Hepatocyte (in vitro differentiated cells): ENCODE results near the gene PCGF5. TPM values are rescaled to one million over a fixed set of nuclear protein-coding genes. Genes with fewer than 3 reads are reported as not detected.
"Not testable (repeated sequence)": the region's sequence is repeated elsewhere in the genome, so short reads cannot be mapped to it uniquely, and the experiment has no call there.

Experiments
- DNase-seq: peaks from one replicate; pipeline ENCODE4 v3.0.0-alpha.2; 2016; ENCODE audit warnings: low spot score
- H2AFZ ChIP-seq: fragments of 200-600 bp; sonication (generic); 2 replicates; pipeline ENCODE4 v1.6.0; 2016; ENCODE audit warnings: antibody characterized with exemption, mild to moderate bottlenecking
- H3K27ac ChIP-seq: fragments of 200-600 bp; sonication (generic); 2 replicates; pipeline ENCODE4 v1.5.1; 2016; ENCODE audit warnings: mild to moderate bottlenecking
- H3K27me3 ChIP-seq: fragments of 200-600 bp; sonication (generic); 2 replicates; pipeline ENCODE4 v1.6.1; 2016
- H3K36me3 ChIP-seq: fragments of 200-600 bp; sonication (generic); replicated peaks from 2 replicates; pipeline ENCODE4 v1.5.1; 2016; ENCODE audit warnings: low read depth; ENCODE audit not compliant: insufficient read depth
- H3K4me1 ChIP-seq: fragments of 200-600 bp; sonication (generic); 2 replicates; pipeline ENCODE4 v1.5.1; 2016; ENCODE audit warnings: mild to moderate bottlenecking, moderate library complexity; ENCODE audit not compliant: insufficient read depth
- H3K4me2 ChIP-seq: fragments of 200-600 bp; sonication (generic); 2 replicates; pipeline ENCODE4 v1.6.0; 2016
- H3K4me3 ChIP-seq: fragments of 200-600 bp; sonication (generic); 2 replicates; pipeline ENCODE4 v1.5.1; 2016; ENCODE audit warnings: mild to moderate bottlenecking
- H3K79me2 ChIP-seq: fragments of 200-600 bp; sonication (generic); 2 replicates; pipeline ENCODE4 v1.6.0; 2017; ENCODE audit warnings: mild to moderate bottlenecking
- H3K9me2 ChIP-seq: fragments of 200-600 bp; sonication (generic); replicated peaks from 2 replicates; pipeline ENCODE4 v1.6.0; 2017; ENCODE audit warnings: mild to moderate bottlenecking; ENCODE audit not compliant: insufficient read depth
- H3K9me3 ChIP-seq: fragments of 200-600 bp; sonication (generic); 2 replicates; pipeline ENCODE4 v1.5.1; 2016; ENCODE audit warnings: low read depth, mild to moderate bottlenecking
- H4K20me1 ChIP-seq: fragments of 200-600 bp; sonication (generic); 2 replicates; pipeline ENCODE4 v1.6.0; 2016; ENCODE audit warnings: mild to moderate bottlenecking; ENCODE audit not compliant: insufficient read depth, poor library complexity, severe bottlenecking
- CTCF ChIP-seq: fragments of 200-600 bp; sonication (generic); IDR thresholded peaks from 2 replicates; pipeline ENCODE4 v1.5.1; 2016; ENCODE audit warnings: antibody characterized with exemption, mild to moderate bottlenecking; ENCODE audit not compliant: poor library complexity
- EZH2 ChIP-seq: fragments of 200-600 bp; sonication (generic); IDR thresholded peaks from 2 replicates; pipeline ENCODE4 v1.6.1; 2016; ENCODE audit warnings: antibody characterized with exemption, mild to moderate bottlenecking, borderline replicate concordance
- EZH2phosphoT487 ChIP-seq: fragments of 200-600 bp; sonication (generic); IDR thresholded peaks from one replicate; pipeline ENCODE4 v1.6.1; 2018; ENCODE audit warnings: antibody characterized with exemption, mild to moderate bottlenecking, low read depth, moderate library complexity; ENCODE audit not compliant: unreplicated experiment, severe bottlenecking
- WGBS: methylation state at CpG from one replicate; pipeline ENCODE4 v1.1.6; 2016; ENCODE audit warnings: low lambda C conversion rate; ENCODE audit errors: missing lambda C conversion rate; 5-methylcytosine and 5-hydroxymethylcytosine counted together
- polyA plus RNA-seq: library from polyadenylated mRNA; unstranded; fragments of >200 nt; fragmentation: Nextera tagmentation; extraction: Ambion mirVana; gene quantifications from 2 replicates; pipeline ENCODE4 v1.2.1, GENCODE V29; 2016
- total RNA-seq: library from RNA; depleted of rRNA; stranded (reverse); fragments of >200 nt; gene quantifications from 2 replicates; pipeline ENCODE4 v1.2.3, GENCODE V29; 2014

The PCGF5 gene
- total and polyA plus RNA-seq, 2 experiments from 2014 or later, result 32.1 to 38.7 TPM

GRCh38 chr10:91253300-91253699, 32.8 kb downstream of the PCGF5 start:
- Histone ChIP-seq H3K4me3 (no peak overlapping the region), H3K4me1 (no peaks in the 10 kb centered on the region), H3K36me3 (peaks cover under 1% of the 10 kb centered on the region), H2AFZ (no peak overlapping the region), H3K79me2 (no peaks in the 10 kb centered on the region), H3K9me2 (no peaks in the 10 kb centered on the region), H3K9me3 (no peaks in the 10 kb centered on the region), H3K27me3 (no peaks in the 10 kb centered on the region), H3K27ac (no peak overlapping the region), H3K4me2 (no peak overlapping the region), H4K20me1 (no peaks in the 10 kb centered on the region)
- WGBS, result 91% methylated on average over 4 of the region's 4 CpGs
- no peak for DNase-seq
- no peak for TF ChIP-seq EZH2phosphoT487

- Histone ChIP-seq H3K79me2 (no peaks in the 10 kb centered on the region), H4K20me1 (no peaks in the 10 kb centered on the region), H3K9me2 (no peaks in the 10 kb centered on the region), H3K27ac (no peak overlapping the region), H3K4me2 (no peak overlapping the region), H3K36me3 (peaks cover 3% of the 10 kb centered on the region), H3K4me1 (no peaks in the 10 kb centered on the region), H3K27me3 (no peaks in the 10 kb centered on the region), H2AFZ (no peak overlapping the region), H3K9me3 (no peaks in the 10 kb centered on the region), H3K4me3 (no peak overlapping the region)
- TF ChIP-seq EZH2phosphoT487 (no peak), EZH2 (no peak), CTCF (no peak)
- WGBS, result 87% methylated on average over 3 of the region's 3 CpGs
- no peak for DNase-seq
Observed at GRCh38 chr10:91257310-91257709, 36.8 kb downstream of the PCGF5 start.

- H3K36me3 ChIP-seq, H2AFZ ChIP-seq, H3K27ac ChIP-seq, H3K27me3 ChIP-seq, H3K9me3 ChIP-seq, DNase-seq, H3K9me2 ChIP-seq, H3K79me2 ChIP-seq, H4K20me1 ChIP-seq, H3K4me1 ChIP-seq, H3K4me3 ChIP-seq, H3K4me2 ChIP-seq: not testable (repeated sequence)
- WGBS, result 84% methylated on average over 3 of the region's 3 CpGs
Observed at GRCh38 chr10:91260417-91260816, 40.0 kb downstream of the PCGF5 start.

DNA sequence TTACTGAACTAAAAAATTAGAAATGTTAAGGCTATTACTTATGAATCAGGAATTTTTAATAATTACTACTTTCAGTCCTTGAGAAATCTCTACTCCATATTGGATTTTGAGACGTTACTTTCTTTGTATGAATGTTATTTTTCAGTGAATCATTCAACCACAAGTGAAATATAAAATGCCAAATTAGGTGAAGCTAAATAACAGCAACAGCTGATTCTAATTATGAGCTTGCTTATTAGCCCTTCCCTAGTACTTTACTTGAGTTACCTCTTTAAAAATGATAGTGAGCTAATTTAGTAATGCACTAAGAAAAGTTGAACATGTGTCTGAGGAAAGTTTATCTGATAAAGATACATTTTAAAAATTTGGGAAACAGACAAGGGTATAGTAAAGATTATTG, 51.4 kb downstream of the PCGF5 start:
- Histone ChIP-seq H3K79me2 (no peaks in the 10 kb centered on the region), H3K9me2 (no peaks in the 10 kb centered on the region), H3K27me3 (no peaks in the 10 kb centered on the region), H3K36me3 (no peaks in the 10 kb centered on the region), H3K4me1 (no peaks in the 10 kb centered on the region), H4K20me1 (no peaks in the 10 kb centered on the region), H3K4me3 (no peak overlapping the region), H3K27ac (no peak overlapping the region), H2AFZ (no peak overlapping the region), H3K4me2 (no peak overlapping the region), H3K9me3 (no peaks in the 10 kb centered on the region)
- TF ChIP-seq CTCF (no peak), EZH2 (no peak), EZH2phosphoT487 (no peak)
- WGBS, result 73% methylated on average over 1 of the region's 1 CpG
- DNase-seq, result no peak
